Naive B cell (primary cell): ENCODE results near the gene HHAT. TPM values are rescaled to one million over a fixed set of nuclear protein-coding genes. Genes with fewer than 3 reads are reported as not detected.

Experiments used
- ATAC-seq, 2 donors: fragments of 150-1000 bp; cut with Tn5 transposase; 2 replicates each; pipeline ENCODE4 v1.10.0; 2021; ENCODE audit warnings: low read depth in 2 of 2, mild to moderate bottlenecking in 2 of 2, moderate library complexity in 2 of 2
- DNase-seq: peaks from one replicate; pipeline ENCODE4 v3.0.0; 2022
- H3K27ac Mint-ChIP-seq, 6 donors: one replicate each; pipeline ENCODE4 v1.8.0; 2020 to 2022; ENCODE audit warnings: mild to moderate bottlenecking in 6 of 6, mixed read lengths in 6 of 6, moderate library complexity in 5 of 6, inconsistent platforms in 2 of 6
- H3K27me3 Mint-ChIP-seq, 3 donors: one replicate each; pipeline ENCODE4 v1.8.0; 2021 to 2022; ENCODE audit warnings: mixed read lengths in 3 of 3, mild to moderate bottlenecking in 1 of 3
- H3K36me3 Mint-ChIP-seq, 2 donors: one replicate each; pipeline ENCODE4 v1.8.0; 2020 to 2022; ENCODE audit warnings: mixed read lengths in 2 of 2, inconsistent platforms in 1 of 2, mild to moderate bottlenecking in 1 of 2
- H3K4me1 Mint-ChIP-seq, 3 donors: one replicate each; pipeline ENCODE4 v1.8.0; 2020 to 2022; ENCODE audit warnings: mixed read lengths in 3 of 3, inconsistent platforms in 1 of 3, mild to moderate bottlenecking in 1 of 3, moderate library complexity in 1 of 3
- H3K4me3 Mint-ChIP-seq, 8 donors: one replicate each; pipeline ENCODE4 v1.8.0; 2020 to 2022; ENCODE audit warnings: mild to moderate bottlenecking in 8 of 8, mixed read lengths in 8 of 8, moderate library complexity in 8 of 8, inconsistent platforms in 2 of 8
- H3K9me3 Mint-ChIP-seq, 7 donors: one replicate each; pipeline ENCODE4 v1.8.0; 2020 to 2022; ENCODE audit warnings: mixed read lengths in 7 of 7, mild to moderate bottlenecking in 5 of 7, inconsistent platforms in 2 of 7, moderate library complexity in 1 of 7
- polyA plus RNA-seq, 6 donors: library from polyadenylated mRNA; unstranded; fragments of 300-500 nt; fragmentation: Illumina TruSeq; gene quantifications; one replicate each; pipeline ENCODE4 v1.2.3, GENCODE V29; 2021; ENCODE audit warnings: low read depth in 6 of 6

HHAT gene
- polyA plus RNA-seq, 6 donors from 2014 or later, result 0.69 to 2.8 (median 1.6) TPM; not detected in 1

- H3K36me3 Mint-ChIP-seq, result no peaks in the 10 kb centered on the region
- H3K27ac Mint-ChIP-seq, result no peak overlapping the region
- H3K4me1 Mint-ChIP-seq, result peaks cover 15 to 21% (median 17%) of the 10 kb centered on the region in 3 donors
- DNase-seq, result no peak
- H3K27me3 Mint-ChIP-seq, result peaks cover 0 to 12% (median 6%) of the 10 kb centered on the region in 3 donors
- peak overlapping the region in 1 of 8 donors; percentile 12 for H3K4me3 Mint-ChIP-seq
- ATAC-seq, result no peak
- peaks cover 0 to 6% (median 2%) of the 10 kb centered on the region in 7 donors for H3K9me3 Mint-ChIP-seq
These were observed 3.6 kb upstream of the HHAT start for GRCh38 chr1:210325026-210325670.

- no peaks in the 10 kb centered on the region for H3K36me3 Mint-ChIP-seq
- peaks cover 0 to 6% (median 6%) of the 10 kb centered on the region in 3 donors for H3K27me3 Mint-ChIP-seq
- peaks cover 0 to 6% (median 2%) of the 10 kb centered on the region in 7 donors for H3K9me3 Mint-ChIP-seq
- H3K4me3 Mint-ChIP-seq, result peak overlapping the region; percentile 89 to 99 (median 98)
- DNase-seq (no peak), ATAC-seq (peak in 1 of 2 donors; percentile 6)
- peak overlapping the region; percentile 78 to 95 (median 90) for H3K27ac Mint-ChIP-seq
- H3K4me1 Mint-ChIP-seq, result peaks cover 17 to 31% (median 27%) of the 10 kb centered on the region in 3 donors
These were observed 513 bp upstream of the HHAT start for GRCh38 chr1:210328032-210328745.

- ATAC-seq (no peak), DNase-seq (no peak)
- Mint-ChIP-seq H3K4me3 (peak overlapping the region in 7 of 8 donors; percentile 79 to 99 (median 98)), H3K9me3 (peaks cover 0 to 1% (median 0%) of the 10 kb centered on the region in 7 donors), H3K27me3 (peaks cover 0 to 2% (median 2%) of the 10 kb centered on the region in 3 donors), H3K36me3 (no peaks in the 10 kb centered on the region), H3K27ac (peak overlapping the region in 4 of 6 donors; percentile 3 to 88 (median 18)), H3K4me1 (peaks cover 17 to 31% (median 27%) of the 10 kb centered on the region in 3 donors)
These were observed 1.7 kb downstream of the HHAT start for GRCh38 chr1:210330279-210330866.

- DNase-seq (no peak), ATAC-seq (no peak)
- Mint-ChIP-seq H3K9me3 (no peaks in the 10 kb centered on the region), H3K36me3 (no peaks in the 10 kb centered on the region), H3K4me1 (peaks cover 17 to 31% (median 27%) of the 10 kb centered on the region in 3 donors), H3K27me3 (no peaks in the 10 kb centered on the region), H3K4me3 (peak overlapping the region in 1 of 8 donors; percentile 94), H3K27ac (peak overlapping the region in 2 of 6 donors; percentile 41 to 54)
These were observed 3.5 kb downstream of the HHAT start for GRCh38 chr1:210332233-210332632.

GRCh38 chr1:210332719-210333398 lies 4.2 kb downstream of the HHAT start:
- DNase-seq, result no peak
- no peaks in the 10 kb centered on the region for H3K9me3 Mint-ChIP-seq
- H3K27me3 Mint-ChIP-seq, result no peaks in the 10 kb centered on the region
- peak overlapping the region in 1 of 8 donors; percentile 94 for H3K4me3 Mint-ChIP-seq
- peak overlapping the region in 2 of 6 donors; percentile 41 to 54 for H3K27ac Mint-ChIP-seq
- H3K36me3 Mint-ChIP-seq, result no peaks in the 10 kb centered on the region
- peak; percentile 29 to 52 for ATAC-seq
- peaks cover 17 to 29% (median 27%) of the 10 kb centered on the region in 3 donors for H3K4me1 Mint-ChIP-seq

GRCh38 chr1:210335001-210335400 lies 6.3 kb downstream of the HHAT start:
- H3K27ac Mint-ChIP-seq, result no peak overlapping the region
- peaks cover under 1 to 15% (median 14%) of the 10 kb centered on the region in 3 donors for H3K4me1 Mint-ChIP-seq
- DNase-seq (no peak), ATAC-seq (no peak)
- H3K9me3 Mint-ChIP-seq, result no peaks in the 10 kb centered on the region
- no peaks in the 10 kb centered on the region for H3K27me3 Mint-ChIP-seq
- H3K36me3 Mint-ChIP-seq, result no peaks in the 10 kb centered on the region
- H3K4me3 Mint-ChIP-seq, result no peak overlapping the region

GRCh38 chr1:210336362-210336761 lies 7.7 kb downstream of the HHAT start:
- H3K4me3 Mint-ChIP-seq, result no peak overlapping the region
- no peaks in the 10 kb centered on the region for H3K36me3 Mint-ChIP-seq
- H3K9me3 Mint-ChIP-seq, result no peaks in the 10 kb centered on the region
- H3K27ac Mint-ChIP-seq, result no peak overlapping the region
- H3K4me1 Mint-ChIP-seq, result peaks cover 0 to 19% (median 13%) of the 10 kb centered on the region in 3 donors
- no peaks in the 10 kb centered on the region for H3K27me3 Mint-ChIP-seq
- DNase-seq (no peak), ATAC-seq (no peak)

- no peak overlapping the region for H3K27ac Mint-ChIP-seq
- no peaks in the 10 kb centered on the region for H3K27me3 Mint-ChIP-seq
- H3K4me3 Mint-ChIP-seq, result no peak overlapping the region
- DNase-seq, result no peak
- H3K9me3 Mint-ChIP-seq, result no peaks in the 10 kb centered on the region
- H3K4me1 Mint-ChIP-seq, result peaks cover 0 to 11% (median 4%) of the 10 kb centered on the region in 3 donors
- no peak for ATAC-seq
- H3K36me3 Mint-ChIP-seq, result no peaks in the 10 kb centered on the region
These were observed 10.8 kb downstream of the HHAT start for GRCh38 chr1:210339500-210339899.

- Mint-ChIP-seq H3K9me3 (no peaks in the 10 kb centered on the region), H3K4me3 (peak overlapping the region in 1 of 8 donors; percentile 35), H3K36me3 (no peaks in the 10 kb centered on the region), H3K27ac (peak overlapping the region in 4 of 6 donors; percentile 7 to 69 (median 23)), H3K27me3 (no peaks in the 10 kb centered on the region), H3K4me1 (peaks cover 0 to 11% (median 4%) of the 10 kb centered on the region in 3 donors)
- DNase-seq (no peak), ATAC-seq (no peak)
These were observed 11.6 kb downstream of the HHAT start for GRCh38 chr1:210340311-210340710.

GRCh38 chr1:210340841-210341240 lies 12.1 kb downstream of the HHAT start:
- ATAC-seq (no peak), DNase-seq (no peak)
- Mint-ChIP-seq H3K9me3 (no peaks in the 10 kb centered on the region), H3K27ac (peak overlapping the region in 4 of 6 donors; percentile 16 to 69 (median 28)), H3K36me3 (no peaks in the 10 kb centered on the region), H3K4me3 (no peak overlapping the region), H3K4me1 (peaks cover 0 to 11% (median 4%) of the 10 kb centered on the region in 3 donors), H3K27me3 (no peaks in the 10 kb centered on the region)

GRCh38 chr1:210342986-210343780 lies 14.5 kb downstream of the HHAT start:
- Mint-ChIP-seq H3K36me3 (no peaks in the 10 kb centered on the region), H3K27me3 (no peaks in the 10 kb centered on the region), H3K9me3 (no peaks in the 10 kb centered on the region), H3K4me3 (no peak overlapping the region), H3K4me1 (peaks cover 0 to 13% (median 4%) of the 10 kb centered on the region in 3 donors), H3K27ac (no peak overlapping the region)
- ATAC-seq (peak; percentile 81 to 83), DNase-seq (peak; percentile 80)

- Mint-ChIP-seq H3K36me3 (no peaks in the 10 kb centered on the region), H3K27me3 (no peaks in the 10 kb centered on the region), H3K4me3 (no peak overlapping the region), H3K27ac (peak overlapping the region in 4 of 6 donors; percentile 17 to 85 (median 46)), H3K9me3 (no peaks in the 10 kb centered on the region), H3K4me1 (peaks cover 0 to 13% (median 4%) of the 10 kb centered on the region in 3 donors)
- no peak for ATAC-seq
- no peak for DNase-seq
These were observed 16.0 kb downstream of the HHAT start for GRCh38 chr1:210344706-210345105.
